Memory B cell (primary cell): ENCODE data around the gene CHD9.
"Not testable (repeated sequence)": the region's sequence is repeated elsewhere in the genome, so short reads cannot be mapped to it uniquely, and the experiment has no call there.

Source experiments
- ATAC-seq: fragments of 150-1000 bp; cut with Tn5 transposase; 2 replicates; pipeline ENCODE4 v1.10.0; 2021; ENCODE audit warnings: low read depth, mild to moderate bottlenecking, moderate library complexity
- DNase-seq, 2 donors: peaks; one replicate each; pipeline ENCODE4 v3.0.0; 2022; ENCODE audit warnings: low spot score in 2 of 2
- H3K27ac Mint-ChIP-seq: one replicate; pipeline ENCODE4 v1.8.0; 2022; ENCODE audit warnings: mild to moderate bottlenecking, moderate library complexity, mixed read lengths
- H3K27me3 Mint-ChIP-seq: one replicate; pipeline ENCODE4 v1.8.0; 2022; ENCODE audit warnings: mixed read lengths
- H3K36me3 Mint-ChIP-seq: one replicate; pipeline ENCODE4 v1.8.0; 2022; ENCODE audit warnings: mild to moderate bottlenecking, mixed read lengths
- H3K4me1 Mint-ChIP-seq: one replicate; pipeline ENCODE4 v1.8.0; 2022; ENCODE audit warnings: mixed read lengths
- H3K4me3 Mint-ChIP-seq: one replicate; pipeline ENCODE4 v1.8.0; 2022; ENCODE audit warnings: mild to moderate bottlenecking, moderate library complexity, mixed read lengths
- H3K9me3 Mint-ChIP-seq: one replicate; pipeline ENCODE4 v1.8.0; 2022; ENCODE audit warnings: mixed read lengths

CHD9 gene

DNA sequence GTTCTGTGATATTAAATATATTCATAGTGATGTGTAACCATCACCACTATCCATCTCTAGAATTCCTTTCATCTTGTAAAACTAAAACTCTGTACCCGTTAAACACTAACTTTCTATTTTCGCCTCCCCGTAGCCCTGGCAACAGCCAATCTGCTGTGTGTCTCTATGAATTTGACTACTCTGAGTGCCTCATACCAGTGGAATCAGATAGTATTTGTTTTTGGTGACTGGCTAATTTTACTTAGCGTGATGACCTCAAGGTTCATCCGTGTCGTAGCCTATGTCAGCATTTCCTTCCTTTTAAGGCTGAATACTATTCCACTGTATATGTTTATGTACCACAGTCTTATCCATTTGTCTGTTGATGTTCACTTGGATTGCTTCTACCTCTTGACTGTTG lies 18.2 kb downstream of the CHD9 start:
- Mint-ChIP-seq H3K27ac (no peak overlapping the region), H3K27me3 (no peaks in the 10 kb centered on the region)

GRCh38 chr16:53074296-53074695 lies 19.5 kb downstream of the CHD9 start:
- Mint-ChIP-seq H3K36me3 (peaks cover 25% of the 10 kb centered on the region), H3K4me1 (peaks cover 43% of the 10 kb centered on the region)
- H3K9me3 Mint-ChIP-seq, H3K27me3 Mint-ChIP-seq, DNase-seq, H3K4me3 Mint-ChIP-seq, H3K27ac Mint-ChIP-seq, ATAC-seq: not testable (repeated sequence)

More for the DNA sequence above, 18.2 kb downstream of the CHD9 start:
- DNase-seq (no peak), ATAC-seq (no peak)
- H3K36me3 Mint-ChIP-seq, result peaks cover 20% of the 10 kb centered on the region
- no peak overlapping the region for H3K4me3 Mint-ChIP-seq
- H3K4me1 Mint-ChIP-seq, result peaks cover 44% of the 10 kb centered on the region
- H3K9me3 Mint-ChIP-seq, result peaks cover under 1% of the 10 kb centered on the region

- not testable (repeated sequence) for DNase-seq, H3K27ac Mint-ChIP-seq, H3K9me3 Mint-ChIP-seq, ATAC-seq, H3K27me3 Mint-ChIP-seq, H3K4me3 Mint-ChIP-seq
- H3K4me1 Mint-ChIP-seq, result peaks cover 34% of the 10 kb centered on the region
- H3K36me3 Mint-ChIP-seq, result peaks cover 23% of the 10 kb centered on the region
Observed at GRCh38 chr16:53075461-53075860, 20.7 kb downstream of the CHD9 start.

DNA sequence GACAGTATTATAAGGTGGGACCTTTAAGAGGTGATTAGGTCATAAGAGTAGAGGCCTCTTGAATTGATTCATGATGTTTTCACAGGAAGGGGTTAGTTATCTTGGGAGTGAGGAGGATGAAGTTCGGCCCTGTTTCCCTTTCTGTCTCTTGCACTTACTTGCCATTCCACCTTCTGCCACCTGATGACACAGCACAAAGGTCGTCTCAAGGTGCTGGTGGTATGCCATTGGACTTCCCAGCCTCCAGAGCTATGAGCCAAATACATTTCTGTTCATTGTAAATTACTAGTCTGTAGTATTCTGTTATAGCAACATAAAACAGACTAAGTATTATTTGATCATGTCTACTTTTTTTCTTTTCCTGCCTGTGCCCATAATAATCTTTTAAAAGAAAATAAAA lies 23.5 kb downstream of the CHD9 start:
- peaks cover 31% of the 10 kb centered on the region for H3K36me3 Mint-ChIP-seq
- ATAC-seq (no peak), DNase-seq (no peak)
- no peaks in the 10 kb centered on the region for H3K27me3 Mint-ChIP-seq
- H3K27ac Mint-ChIP-seq, result peak overlapping the region; percentile 17
- H3K9me3 Mint-ChIP-seq, result peaks cover 2% of the 10 kb centered on the region
- H3K4me1 Mint-ChIP-seq, result peaks cover 33% of the 10 kb centered on the region
- H3K4me3 Mint-ChIP-seq, result no peak overlapping the region

DNA sequence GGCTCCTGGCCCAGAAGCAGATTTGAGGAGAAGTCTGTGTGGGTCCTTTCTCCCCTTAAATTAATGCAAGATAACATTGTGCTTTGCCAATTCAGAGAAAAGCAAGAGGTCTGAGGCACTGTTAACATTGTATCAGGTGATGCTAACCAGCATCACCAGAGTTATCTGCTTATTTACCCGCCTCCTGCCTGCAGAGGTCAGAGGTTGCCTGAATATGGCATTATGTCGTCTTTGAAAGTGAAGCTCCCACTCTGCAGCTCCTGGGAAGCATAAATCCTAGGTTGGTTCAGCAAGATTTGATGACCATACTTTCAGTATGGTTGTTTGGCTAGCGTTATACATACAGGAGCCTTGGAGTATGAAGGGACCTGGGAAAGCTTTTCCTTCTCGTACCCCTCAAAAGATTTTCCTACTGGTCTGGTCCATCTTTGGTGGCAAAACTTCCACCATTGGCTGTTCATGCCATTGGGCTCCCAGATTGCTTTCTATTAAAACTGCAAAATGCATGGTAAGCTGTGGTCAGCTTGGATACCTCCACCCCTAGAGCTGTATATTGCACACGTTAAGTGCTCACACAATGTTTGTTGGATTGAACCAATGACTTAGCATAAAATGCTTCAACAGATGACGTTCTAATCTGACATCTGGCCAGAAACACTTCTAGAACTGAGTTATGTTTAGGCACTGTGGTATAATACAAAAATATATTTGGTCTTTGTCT lies 24.1 kb downstream of the CHD9 start:
- Mint-ChIP-seq H3K4me3 (no peak overlapping the region), H3K9me3 (peaks cover 2% of the 10 kb centered on the region), H3K4me1 (peaks cover 30% of the 10 kb centered on the region), H3K27ac (no peak overlapping the region), H3K36me3 (peaks cover 27% of the 10 kb centered on the region), H3K27me3 (no peaks in the 10 kb centered on the region)
- no peak for ATAC-seq
- no peak for DNase-seq

DNA sequence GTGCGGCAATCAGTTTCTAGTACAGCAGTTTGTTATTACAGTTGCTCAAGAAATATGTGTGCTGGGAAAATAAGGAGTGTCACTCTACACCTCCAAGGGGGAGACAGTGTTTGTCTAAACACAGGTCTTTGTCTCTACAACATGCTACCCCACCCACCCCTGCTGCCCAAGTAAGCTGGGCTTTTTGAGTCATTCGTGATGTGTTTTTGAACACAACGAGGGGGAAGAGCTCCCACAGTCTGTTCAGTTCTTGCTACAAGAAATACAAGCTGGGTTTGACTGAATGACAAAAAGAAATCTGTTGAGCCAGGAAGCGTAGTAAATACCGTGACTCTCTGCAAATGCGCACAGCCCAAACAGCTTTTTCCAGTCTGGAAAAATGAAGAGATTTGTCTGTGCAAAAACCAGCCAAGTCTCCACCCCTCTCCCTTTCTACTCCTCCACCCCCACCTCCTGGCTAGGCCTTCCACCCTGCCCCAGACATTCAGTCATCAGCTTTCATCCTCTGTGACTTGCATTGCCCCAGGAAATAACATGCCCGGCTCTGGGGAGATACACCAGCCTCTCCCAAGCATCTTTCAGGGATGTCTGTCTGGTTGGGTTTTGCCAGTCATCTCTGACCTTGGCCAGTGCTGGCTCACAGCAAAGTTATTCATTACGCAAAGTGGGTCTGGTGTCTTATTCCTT lies 25.7 kb downstream of the CHD9 start:
- H3K4me1 Mint-ChIP-seq, result peaks cover 31% of the 10 kb centered on the region
- no peak for ATAC-seq
- no peak for DNase-seq
- H3K27me3 Mint-ChIP-seq, result no peaks in the 10 kb centered on the region
- peaks cover 2% of the 10 kb centered on the region for H3K9me3 Mint-ChIP-seq
- no peak overlapping the region for H3K27ac Mint-ChIP-seq
- H3K36me3 Mint-ChIP-seq, result peaks cover 23% of the 10 kb centered on the region
- no peak overlapping the region for H3K4me3 Mint-ChIP-seq

GRCh38 chr16:53081032-53081424 lies 26.2 kb downstream of the CHD9 start:
- DNase-seq (no peak), ATAC-seq (no peak)
- H3K4me1 Mint-ChIP-seq, result peaks cover 31% of the 10 kb centered on the region
- peaks cover 2% of the 10 kb centered on the region for H3K9me3 Mint-ChIP-seq
- no peak overlapping the region for H3K27ac Mint-ChIP-seq
- H3K36me3 Mint-ChIP-seq, result peaks cover 20% of the 10 kb centered on the region
- H3K4me3 Mint-ChIP-seq, result no peak overlapping the region
- H3K27me3 Mint-ChIP-seq, result no peaks in the 10 kb centered on the region

DNA sequence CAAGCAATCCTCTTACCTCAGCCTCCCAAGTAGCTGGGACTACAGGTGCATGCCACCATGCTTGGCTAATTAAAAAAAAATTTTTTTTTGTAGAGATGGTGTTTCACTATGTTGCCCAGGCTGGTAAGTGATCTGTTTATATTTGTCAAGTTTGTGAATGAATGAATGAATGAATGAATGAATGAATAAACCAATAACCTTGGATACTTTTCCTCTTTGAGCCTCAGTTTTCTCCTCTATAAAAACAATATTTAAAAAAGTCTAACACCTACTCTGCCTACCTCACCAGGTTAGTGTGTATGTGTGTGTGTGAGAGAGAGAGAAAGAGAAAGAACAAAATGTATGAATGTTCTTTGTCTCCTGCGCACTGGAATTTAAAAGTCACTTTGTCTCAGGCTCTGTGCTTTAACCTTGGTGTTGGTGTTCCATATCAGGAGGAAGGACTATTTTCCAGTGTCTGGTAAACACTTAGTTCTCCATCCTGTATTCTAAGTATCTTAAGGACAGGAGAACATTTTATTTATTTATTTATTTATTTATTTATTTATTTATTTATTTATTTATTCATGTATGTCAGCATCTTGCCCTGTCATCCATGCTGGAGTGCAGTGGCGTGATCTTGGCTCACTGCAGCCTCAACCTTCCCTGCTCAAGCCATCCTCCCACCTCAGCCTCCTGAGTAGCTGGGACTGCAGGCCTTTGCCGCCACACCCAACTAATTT lies 27.1 kb downstream of the CHD9 start:
- Mint-ChIP-seq H3K4me1 (peaks cover 32% of the 10 kb centered on the region), H3K36me3 (peaks cover 20% of the 10 kb centered on the region), H3K27me3 (no peaks in the 10 kb centered on the region), H3K4me3 (no peak overlapping the region), H3K9me3 (peaks cover 2% of the 10 kb centered on the region), H3K27ac (no peak overlapping the region)
- DNase-seq (no peak), ATAC-seq (no peak)

- H3K27ac Mint-ChIP-seq, result no peak overlapping the region
- DNase-seq (no peak), ATAC-seq (no peak)
- no peaks in the 10 kb centered on the region for H3K27me3 Mint-ChIP-seq
- H3K4me3 Mint-ChIP-seq, result no peak overlapping the region
- H3K9me3 Mint-ChIP-seq, result peaks cover 2% of the 10 kb centered on the region
- peaks cover 33% of the 10 kb centered on the region for H3K4me1 Mint-ChIP-seq
- peaks cover 20% of the 10 kb centered on the region for H3K36me3 Mint-ChIP-seq
Observed at GRCh38 chr16:53082509-53082908, 27.7 kb downstream of the CHD9 start.

- no peak overlapping the region for H3K4me3 Mint-ChIP-seq
- H3K27ac Mint-ChIP-seq, result no peak overlapping the region
- H3K27me3 Mint-ChIP-seq, result no peaks in the 10 kb centered on the region
- H3K36me3 Mint-ChIP-seq, result peaks cover 16% of the 10 kb centered on the region
- peaks cover under 1% of the 10 kb centered on the region for H3K9me3 Mint-ChIP-seq
- H3K4me1 Mint-ChIP-seq, result peaks cover 32% of the 10 kb centered on the region
- ATAC-seq (no peak), DNase-seq (no peak)
Observed at GRCh38 chr16:53083119-53083518, 28.3 kb downstream of the CHD9 start.

DNA sequence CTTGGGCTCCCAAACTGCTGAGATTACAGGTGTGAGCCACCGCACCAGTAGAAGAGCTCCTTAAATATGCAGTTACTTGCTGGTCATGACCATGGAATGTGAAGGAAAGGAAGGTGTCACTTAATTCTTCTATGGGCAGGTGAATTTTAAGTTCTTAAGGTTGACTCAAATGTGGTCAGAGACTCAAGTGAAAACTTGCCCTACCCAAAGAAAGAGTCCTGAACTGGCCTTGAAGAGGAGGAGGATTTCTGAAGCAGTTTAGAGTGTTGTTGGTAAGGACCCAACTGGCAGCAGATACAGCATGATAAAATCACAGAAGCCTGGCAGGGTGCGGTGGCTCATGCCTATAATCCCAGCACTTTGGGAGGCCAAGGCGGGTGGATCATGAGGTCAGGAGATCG lies 29.4 kb downstream of the CHD9 start:
- ATAC-seq (no peak), DNase-seq (no peak)
- no peaks in the 10 kb centered on the region for H3K9me3 Mint-ChIP-seq
- H3K27ac Mint-ChIP-seq, result no peak overlapping the region
- no peaks in the 10 kb centered on the region for H3K27me3 Mint-ChIP-seq
- H3K4me1 Mint-ChIP-seq, result peaks cover 29% of the 10 kb centered on the region
- peaks cover 10% of the 10 kb centered on the region for H3K36me3 Mint-ChIP-seq
- H3K4me3 Mint-ChIP-seq, result no peak overlapping the region

GRCh38 chr16:53084746-53085334 lies 30.0 kb downstream of the CHD9 start:
- Mint-ChIP-seq H3K9me3 (no peaks in the 10 kb centered on the region), H3K27me3 (no peaks in the 10 kb centered on the region), H3K4me3 (no peak overlapping the region), H3K27ac (no peak overlapping the region), H3K36me3 (peaks cover 10% of the 10 kb centered on the region), H3K4me1 (peaks cover 35% of the 10 kb centered on the region)
- DNase-seq (no peak), ATAC-seq (no peak)

DNA sequence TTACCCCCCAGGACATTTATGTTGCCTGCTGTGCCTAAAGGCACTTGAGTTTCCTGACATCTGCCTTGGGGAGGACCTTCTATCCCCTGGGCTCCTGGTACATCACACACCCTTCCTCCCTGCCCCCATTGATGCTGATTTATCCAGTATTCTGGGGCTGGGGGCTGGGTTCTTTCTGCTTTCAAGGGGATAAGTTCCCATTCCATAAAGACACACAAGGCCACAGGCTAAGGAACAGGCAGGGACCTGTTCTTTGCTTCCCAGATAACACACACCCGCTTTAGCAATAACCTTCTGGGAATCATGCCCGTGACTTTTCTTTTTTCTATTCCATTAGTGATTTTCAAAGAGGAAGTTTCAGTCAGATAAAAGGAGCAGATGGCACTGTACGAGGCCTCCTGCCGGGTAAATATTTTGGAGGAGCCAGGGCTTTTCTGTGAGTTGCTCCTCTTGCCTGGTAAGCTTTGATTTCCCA lies 30.6 kb downstream of the CHD9 start:
- ATAC-seq, result no peak
- Mint-ChIP-seq H3K27ac (peak overlapping the region; percentile 7), H3K4me1 (peaks cover 41% of the 10 kb centered on the region), H3K27me3 (no peaks in the 10 kb centered on the region), H3K9me3 (no peaks in the 10 kb centered on the region), H3K4me3 (no peak overlapping the region), H3K36me3 (peaks cover 10% of the 10 kb centered on the region)
- DNase-seq, result no peak

DNA sequence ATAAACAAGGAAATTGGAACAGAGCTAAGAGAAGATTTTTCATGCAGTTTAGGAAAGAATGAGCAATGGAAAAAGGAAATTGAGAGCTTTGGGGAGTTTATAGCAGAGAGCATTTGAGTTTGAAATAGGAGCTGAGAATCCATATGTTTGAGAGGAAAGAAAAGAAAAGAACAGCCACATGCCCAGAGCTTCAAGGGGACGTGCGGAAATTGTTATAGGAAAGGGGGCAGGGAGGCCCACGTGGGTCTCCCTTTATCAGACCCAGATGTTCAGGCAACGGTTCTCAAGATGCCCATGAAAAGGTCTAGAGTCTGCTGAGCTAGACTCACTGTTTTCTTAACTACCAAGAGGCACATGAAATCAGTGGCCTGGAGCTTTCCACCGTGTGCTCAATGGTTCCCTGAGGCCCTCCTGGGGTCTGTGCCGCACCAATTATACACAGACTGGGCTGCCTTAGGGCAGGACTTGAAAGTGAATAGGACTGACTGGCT lies 31.2 kb downstream of the CHD9 start:
- H3K36me3 Mint-ChIP-seq, result peaks cover 8% of the 10 kb centered on the region
- peak overlapping the region; percentile 7 for H3K27ac Mint-ChIP-seq
- H3K9me3 Mint-ChIP-seq, result no peaks in the 10 kb centered on the region
- H3K27me3 Mint-ChIP-seq, result no peaks in the 10 kb centered on the region
- H3K4me1 Mint-ChIP-seq, result peaks cover 44% of the 10 kb centered on the region
- DNase-seq (no peak), ATAC-seq (no peak)
- H3K4me3 Mint-ChIP-seq, result no peak overlapping the region
